HG03460 (cell line): Measurements from ENCODE around the gene AGPAT3.
"Not testable (repeated sequence)": the region's sequence is repeated elsewhere in the genome, so short reads cannot be mapped to it uniquely, and the experiment has no call there.

Source experiments
- ATAC-seq: cut with Tn5 transposase; IDR thresholded peaks from one replicate; pipeline ENCODE4 v1.9.1; 2021; ENCODE audit not compliant: unreplicated experiment

Gene AGPAT3, protein sequence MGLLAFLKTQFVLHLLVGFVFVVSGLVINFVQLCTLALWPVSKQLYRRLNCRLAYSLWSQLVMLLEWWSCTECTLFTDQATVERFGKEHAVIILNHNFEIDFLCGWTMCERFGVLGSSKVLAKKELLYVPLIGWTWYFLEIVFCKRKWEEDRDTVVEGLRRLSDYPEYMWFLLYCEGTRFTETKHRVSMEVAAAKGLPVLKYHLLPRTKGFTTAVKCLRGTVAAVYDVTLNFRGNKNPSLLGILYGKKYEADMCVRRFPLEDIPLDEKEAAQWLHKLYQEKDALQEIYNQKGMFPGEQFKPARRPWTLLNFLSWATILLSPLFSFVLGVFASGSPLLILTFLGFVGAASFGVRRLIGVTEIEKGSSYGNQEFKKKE

DNA sequence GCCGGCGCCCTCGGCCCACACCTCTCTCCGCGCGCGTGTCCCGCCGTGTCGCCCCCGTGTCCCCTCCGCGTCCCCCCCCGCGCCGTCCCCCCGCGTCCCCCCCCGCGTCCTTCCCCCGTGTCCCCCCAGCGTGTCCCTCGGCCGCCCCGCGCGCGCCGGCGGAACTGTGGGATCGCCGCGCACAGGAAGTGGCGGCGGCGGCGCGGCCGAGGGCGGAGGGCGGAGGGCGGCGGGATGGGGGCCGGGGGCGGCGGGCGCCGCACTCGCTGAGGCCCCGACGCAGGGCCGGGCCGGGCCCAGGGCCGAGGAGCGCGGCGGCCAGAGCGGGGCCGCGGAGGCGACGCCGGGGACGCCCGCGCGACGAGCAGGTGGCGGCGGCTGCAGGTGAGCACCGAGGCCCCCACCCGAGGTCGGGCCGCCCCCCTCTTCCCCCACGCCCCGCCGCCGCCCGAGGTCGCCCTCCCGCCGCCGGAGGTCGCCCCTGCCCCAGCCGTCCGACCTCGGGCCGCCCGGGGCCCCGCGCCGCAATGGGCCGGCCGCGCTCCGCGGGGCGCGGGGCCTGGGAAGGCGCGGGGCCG is at the start of gene AGPAT3:
TSS of gene AGPAT3 (plus strand) at position 262 of the 578 bp plus-strand sequence. CDS start 94,459 bp downstream, outside the sequence.
- no peak for ATAC-seq

DNA sequence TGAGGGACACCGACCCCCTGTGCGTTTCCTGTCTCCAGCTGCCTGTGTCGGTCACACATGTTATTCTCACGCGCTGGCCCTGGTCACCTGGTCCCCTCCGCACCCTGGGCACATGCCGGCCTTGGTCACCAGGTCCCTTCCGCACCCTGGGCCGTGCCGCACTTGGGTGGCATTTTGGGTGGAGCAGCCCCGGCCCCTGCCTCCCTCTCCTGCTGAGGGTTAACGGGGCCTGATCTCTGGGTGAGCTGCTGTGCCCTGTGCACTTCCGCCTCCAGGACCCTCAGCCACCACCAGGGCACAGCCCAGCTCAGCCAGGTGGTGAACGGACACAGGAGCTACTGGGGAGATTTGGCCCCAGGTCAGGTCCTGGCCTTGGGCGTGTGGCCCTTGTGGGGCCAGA is 49.0 kb upstream of the AGPAT3 start:
- no peak for ATAC-seq

DNA sequence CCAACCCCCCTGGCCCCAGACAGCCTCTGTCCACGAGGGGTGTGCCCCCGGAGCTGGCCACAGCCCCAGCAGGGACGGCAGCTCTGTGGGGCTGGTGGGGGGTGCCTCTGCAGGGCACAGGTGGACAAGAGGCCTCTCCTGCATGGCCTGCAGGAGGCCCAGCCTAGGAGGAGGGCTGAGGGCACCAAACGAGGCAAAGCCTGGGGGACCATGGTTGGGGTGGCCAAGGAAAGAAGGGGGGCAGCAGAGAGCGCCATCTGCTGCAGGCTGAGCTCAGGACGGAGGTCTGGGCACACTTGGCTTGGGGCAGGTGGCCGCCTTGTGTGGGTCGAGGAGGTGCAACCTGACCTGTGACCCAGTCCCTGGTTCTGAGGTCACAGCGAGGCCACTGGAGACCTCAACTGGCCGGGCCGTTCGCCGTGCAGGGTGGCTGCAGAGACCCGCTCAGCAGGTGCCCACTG is 48.4 kb upstream of the AGPAT3 start:
- ATAC-seq: no peak

DNA sequence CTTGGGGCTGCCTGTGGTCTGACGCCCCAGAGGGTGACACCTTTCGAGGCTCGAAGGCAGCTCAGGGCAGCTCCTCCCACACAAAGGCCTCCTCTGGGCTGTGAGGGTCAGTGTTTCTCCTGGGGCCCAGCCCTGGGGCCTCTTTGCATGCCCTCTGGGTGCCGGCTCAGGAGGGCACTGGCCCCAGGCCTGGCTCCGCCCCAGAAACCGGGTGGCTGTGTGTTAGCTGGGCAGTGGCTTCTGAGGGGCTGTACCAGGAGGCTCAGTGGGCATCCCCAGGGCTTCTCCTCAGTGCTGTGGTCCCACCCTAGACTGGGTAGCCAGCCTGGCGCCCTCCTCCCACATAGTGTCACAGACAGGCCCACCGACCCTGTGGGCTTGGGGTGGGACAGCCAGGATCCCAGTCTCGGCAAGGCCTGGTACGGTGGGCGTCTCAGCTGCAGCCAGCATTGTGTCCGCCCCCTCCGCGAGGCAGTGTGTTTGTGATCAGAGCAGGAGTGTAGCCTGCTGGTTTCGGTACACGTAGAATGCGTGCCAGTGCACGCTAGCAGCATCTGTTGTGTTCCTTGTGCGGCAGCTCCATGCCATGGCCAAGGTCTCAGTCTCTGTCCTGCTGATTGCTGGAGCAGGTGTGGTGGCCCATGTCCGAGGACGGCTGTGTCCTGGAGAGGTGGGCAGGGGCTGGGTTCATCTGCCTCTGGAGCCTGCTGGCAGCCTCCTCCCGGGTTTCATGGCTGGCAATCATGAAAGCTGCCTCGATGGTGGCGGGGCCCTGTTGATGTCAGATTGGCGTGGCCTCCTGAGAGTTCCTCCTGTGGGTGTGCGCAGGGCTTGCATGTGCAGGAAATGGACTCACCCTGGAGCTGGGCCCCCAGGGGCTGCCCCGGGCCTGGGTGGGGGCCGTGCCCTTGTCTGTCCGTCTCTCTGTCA is 47.6 kb upstream of the AGPAT3 start:
- ATAC-seq: no peak

DNA sequence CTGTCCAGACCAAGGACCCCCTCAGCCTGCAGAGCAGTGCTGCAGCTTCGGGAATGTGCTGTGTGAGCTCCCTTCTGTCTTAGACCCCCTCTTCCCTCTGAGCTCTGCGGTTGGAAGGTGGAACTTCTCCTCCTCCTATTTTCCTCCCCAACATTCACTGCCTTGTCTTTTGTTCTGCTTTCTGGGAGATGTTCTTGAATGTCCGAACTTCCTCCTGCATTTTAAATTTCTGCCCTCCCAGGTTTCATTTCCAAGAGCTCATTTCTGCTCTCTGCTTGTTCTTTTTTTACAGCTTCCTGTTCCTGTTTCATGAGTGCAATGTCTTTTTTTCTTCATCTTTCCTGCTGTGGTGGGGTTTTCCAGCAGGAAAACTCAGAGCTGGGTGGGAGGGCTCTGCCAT is 46.3 kb upstream of the AGPAT3 start:
- no peak for ATAC-seq

DNA sequence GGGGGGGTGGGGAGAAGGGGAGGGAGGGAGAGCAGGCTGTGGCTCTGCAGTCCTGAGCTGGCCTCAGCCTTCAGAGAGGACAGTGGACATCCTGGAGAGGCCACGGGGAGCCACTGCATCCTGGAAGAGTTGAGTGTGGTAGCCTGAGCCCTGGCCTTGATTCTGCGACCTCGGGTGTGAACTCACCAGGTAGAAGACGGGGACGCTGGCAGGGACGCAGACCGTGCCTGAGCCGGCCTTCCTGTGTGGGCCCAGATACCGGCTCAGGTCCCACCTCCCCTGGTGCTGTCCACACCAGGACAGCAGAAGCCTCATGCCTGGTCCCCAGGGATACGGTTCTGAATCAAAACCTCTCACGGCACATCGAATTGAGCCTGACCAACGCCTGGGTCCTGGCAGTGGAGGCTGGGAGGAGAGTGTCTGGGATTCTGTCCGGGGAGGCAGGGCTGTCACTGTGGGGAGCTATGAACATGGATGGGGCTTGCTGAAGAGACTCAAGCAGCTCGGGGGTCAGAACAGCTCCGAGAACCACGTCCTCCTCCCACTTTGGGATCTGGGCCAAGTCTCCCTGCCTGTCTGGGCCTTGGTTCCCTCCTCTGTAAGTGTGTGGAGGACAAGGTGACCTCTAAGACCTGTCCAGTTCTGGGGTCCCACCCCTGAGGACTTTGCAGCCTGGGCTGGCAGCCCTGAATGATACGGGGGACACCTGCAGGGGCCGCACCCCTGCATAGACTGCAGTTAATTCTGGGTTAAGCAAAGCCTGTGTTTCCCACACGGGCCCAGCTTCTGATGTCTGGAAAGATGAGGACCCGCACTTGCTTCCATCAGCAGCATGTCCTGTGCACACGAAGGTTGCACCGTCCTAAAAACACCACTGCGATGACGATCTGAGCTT is 45.3 kb upstream of the AGPAT3 start:
- ATAC-seq: no peak

DNA sequence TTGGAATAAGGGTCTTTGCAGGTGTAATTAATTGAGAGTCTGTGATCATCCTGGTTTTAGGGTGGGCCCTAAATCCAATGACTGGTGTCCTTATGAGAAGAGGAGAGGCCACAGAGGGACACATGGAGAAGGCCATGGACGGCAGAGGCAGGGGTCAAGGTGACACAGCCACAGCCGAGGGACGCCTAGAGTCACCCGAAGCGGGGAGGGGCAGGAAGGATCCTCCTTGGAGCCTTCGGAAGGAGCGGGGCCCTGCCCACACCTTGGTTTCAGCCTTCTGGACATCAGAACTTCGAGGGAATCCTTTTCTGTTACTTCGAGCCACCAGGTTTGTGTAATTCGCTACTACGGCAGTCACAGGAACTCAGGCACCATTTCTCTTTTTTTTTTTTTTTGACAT is 44.6 kb upstream of the AGPAT3 start:
- ATAC-seq: no peak

DNA sequence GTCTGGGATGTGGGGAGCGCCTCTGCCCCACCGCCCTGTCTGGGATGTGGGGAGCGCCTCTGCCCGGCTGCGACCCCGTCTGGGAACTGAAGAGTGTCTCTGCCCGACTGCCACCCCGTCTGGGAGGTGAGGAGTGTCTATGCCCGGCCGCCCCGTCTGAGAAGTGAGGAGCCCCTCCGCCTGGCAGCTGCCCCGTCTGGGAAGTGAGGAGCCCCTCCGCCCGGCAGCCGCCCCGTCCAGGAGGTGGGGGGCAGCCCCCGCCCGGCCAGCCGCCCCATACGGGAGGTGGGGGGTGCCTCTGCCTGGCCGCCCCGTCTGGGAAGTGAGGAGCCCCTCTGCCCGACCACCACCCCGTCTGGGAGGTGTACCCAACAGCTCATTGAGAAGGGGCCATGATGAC is 42.9 kb upstream of the AGPAT3 start:
- not testable (repeated sequence) for ATAC-seq

DNA sequence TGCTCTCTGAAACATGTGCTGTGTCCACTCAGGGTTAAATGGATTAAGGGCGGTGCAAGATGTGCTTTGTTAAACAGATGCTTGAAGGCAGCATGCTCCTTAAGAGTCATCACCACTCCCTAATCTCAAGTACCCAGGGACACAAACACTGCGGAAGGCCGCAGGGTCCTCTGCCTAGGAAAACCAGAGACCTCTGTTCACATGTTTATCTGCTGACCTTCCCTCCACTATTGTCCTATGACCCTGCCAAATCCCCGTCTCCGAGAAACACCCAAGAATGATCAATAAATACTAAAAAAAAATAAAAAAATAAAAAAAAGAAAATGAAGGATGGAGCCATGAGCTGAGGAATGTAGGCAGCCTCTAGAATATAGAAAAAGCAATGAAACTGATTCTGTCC is 42.3 kb upstream of the AGPAT3 start:
- ATAC-seq: not testable (repeated sequence)

DNA sequence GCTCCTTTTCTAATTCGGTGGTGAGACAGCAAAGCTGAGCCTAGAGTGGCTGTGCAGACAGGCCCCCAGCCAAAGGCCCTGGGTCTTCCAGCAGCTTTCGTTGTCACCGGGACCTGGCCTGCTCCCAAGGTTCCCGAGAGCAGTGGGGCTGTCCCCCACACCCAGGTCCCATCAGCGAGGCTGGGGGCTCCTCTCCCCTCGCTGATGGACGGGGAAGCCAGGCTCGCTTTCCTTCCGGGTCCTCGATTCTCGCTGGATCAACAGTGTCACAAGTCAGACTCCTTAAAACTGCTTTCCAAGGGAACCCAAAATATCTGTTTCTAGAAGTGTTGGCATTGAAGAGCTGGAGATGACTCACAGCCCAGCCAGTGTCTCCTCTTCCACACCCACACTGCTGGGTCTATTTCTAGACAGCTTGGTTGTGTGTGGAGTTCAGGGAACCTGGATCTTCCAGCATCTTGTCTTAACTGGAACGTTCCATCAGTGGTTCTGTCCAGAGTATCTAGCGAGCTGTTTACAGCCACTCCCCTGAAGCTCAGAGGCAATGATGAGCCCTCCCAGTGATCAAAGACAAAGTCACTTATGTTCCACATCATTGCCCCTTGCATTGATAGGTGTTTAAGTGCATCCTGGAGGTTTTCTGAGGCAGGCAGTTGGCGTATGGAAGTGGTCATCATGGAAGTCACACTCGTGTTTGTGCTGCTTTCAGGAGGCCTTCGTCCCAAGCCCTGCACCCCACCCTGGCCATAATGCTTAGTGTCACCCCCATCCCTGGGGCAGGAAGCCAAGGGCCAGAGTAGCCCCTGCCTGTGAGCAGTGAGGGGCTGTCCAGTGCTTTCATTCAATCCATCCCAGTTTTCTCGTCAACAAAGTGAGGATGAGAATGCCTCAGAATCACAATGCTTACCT is 40.4 kb upstream of the AGPAT3 start:
- ATAC-seq: no peak

DNA sequence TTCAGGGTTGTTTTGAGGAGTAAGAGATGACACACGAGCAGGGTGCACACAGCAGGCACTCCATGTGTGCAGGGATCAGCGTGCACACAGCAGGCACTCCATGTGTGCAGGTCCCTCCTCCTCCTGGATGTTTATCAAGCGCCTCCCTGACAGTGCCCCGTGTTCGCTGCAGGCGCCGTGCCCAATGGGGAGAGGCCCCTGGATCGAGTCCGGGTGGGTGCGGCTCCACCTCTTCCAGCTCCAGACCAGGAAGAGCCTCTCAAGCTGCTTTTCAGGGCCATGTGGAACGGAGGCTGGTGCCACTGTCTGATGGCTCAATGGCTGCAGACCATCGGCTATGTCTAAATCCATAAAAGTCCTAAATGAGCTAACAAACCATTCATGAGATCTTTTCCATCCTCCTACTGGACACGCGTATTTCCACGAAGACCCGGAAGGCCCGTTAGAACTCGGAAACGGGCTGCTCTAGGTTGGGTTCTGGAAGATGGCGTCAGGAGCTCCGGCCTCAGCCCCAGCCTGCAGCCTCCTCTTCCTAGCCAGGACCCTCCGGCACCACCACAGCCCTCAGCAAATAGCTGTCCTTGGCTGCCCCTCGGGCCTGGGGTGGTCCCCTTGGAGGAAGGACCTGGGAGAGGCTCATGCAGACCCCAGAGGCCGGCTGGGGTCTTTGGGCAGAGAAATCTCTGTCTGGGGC is 39.6 kb upstream of the AGPAT3 start:
- ATAC-seq: no peak

DNA sequence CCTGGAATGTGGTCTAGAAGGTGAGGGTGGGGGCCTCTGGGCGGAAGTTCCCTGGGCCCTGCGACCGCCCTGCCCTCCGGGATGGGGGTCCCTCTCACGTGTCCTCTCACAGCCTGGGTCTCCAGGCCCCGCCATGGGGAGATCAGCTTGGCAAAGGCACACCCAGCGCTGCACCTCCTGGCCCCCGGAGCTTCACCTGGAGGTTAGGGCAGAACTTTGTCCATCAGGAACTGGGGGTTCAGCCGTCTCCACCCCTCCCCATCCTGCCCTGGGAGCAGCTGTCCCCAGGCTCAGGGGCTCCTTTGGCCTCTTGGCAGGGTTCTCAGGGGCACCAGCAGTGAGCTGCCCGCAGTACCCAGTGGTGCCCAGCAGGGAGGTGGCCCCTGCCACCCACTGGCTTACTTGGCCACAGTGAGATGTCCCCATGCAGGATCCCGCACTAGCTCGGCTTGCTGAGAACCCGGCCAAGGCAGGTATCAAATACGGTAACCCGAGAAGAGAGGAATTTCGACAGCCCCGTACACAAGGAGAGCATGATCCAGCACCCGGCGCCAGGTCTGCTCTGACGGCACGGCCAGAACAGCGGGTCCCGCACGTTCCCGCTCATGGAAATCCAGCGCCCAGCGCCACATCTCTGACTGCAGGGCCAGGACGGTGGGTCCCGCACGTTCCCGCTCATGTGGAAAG is 38.9 kb upstream of the AGPAT3 start:
- no peak for ATAC-seq

DNA sequence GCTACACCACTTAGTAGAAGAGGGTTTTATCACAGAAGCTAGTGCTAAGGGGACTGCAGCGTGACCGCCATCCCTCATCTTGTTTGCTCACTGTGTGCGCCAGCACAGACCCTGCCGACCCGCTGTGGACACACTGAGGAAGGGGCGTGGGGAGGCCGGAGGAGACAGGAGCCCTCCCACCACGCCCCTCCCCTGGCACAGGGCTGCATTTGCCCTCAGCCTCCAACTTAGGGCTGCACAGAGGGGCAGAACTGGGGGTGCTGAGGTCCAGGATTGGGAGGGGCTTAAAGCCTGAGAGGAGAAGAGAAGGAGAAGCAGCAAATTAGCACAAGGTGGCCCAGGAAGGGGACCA is 38.4 kb upstream of the AGPAT3 start:
- ATAC-seq: no peak

DNA sequence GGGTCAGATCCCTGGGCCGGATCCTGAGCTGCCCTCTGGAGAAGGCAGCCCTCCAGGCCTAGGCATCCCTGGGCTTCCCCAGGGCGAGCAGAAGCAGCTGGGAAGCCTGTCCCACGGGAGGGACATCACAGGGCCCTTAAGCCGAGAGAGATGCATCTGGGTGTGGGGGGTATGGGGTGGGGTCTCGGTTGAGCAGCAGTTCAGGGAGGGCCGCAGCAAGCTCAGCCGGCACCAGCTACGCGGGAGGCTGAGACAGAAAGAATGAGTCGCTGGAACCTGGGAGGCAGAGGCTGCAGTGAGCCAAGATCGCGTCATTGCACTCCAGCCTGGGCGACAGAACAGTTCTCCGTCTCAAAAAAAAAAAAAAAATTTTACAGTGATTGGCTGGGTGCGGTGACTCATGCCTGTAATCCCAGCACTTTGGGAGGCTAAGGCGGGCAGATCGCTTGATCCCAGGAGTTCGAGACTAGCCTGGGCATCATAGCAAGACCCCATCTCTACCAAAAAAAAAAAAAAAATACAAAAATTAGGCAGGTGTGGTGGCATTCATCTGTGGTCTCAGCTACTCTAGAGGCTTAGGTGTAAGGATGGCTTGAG is 37.9 kb upstream of the AGPAT3 start:
- ATAC-seq: no peak

DNA sequence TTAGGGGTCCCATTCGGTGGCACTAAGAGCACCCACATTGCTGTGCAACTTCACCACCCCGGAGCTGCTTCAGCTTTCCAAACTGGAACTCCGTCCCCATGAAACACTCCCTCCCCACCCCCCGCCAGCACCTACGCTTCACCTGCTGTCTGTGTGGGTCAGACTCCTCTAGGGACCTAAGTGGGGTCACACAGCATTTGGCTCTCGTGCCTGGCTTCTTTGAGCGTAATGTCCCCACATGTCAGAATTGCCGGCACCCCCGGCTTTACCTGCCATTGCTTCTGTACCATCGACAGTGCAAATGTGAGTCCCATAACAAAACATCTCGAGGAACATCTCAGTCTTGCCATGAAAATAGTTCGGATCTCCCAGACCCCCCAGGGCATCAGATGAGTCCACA is 35.9 kb upstream of the AGPAT3 start:
- no peak for ATAC-seq

DNA sequence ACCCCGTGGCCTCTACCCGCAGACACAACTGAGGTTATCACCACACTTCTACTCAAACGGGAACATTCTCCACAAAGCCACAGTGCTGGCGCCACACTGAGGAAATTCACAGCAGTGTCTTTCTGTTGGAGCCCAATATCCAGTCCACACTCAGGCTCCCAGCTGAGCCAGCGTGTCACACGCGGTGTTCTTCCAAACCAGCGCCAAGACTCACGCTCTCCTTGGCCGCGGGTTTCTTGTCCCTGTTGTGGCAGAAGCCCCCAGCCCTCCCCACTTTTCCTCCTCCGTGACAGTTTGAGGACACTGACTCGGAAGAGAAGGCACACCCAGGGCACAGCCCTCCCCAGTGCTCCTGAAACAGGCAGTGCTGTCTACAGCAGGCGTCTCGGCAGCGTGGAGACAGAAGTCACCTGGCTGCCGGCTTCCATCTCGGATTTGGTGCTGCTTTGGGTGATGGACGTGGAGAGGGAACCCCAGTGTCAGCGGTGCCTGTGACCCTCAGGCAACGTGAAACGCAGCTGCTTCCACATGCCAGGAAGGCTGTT is 35.4 kb upstream of the AGPAT3 start:
- ATAC-seq: no peak

DNA sequence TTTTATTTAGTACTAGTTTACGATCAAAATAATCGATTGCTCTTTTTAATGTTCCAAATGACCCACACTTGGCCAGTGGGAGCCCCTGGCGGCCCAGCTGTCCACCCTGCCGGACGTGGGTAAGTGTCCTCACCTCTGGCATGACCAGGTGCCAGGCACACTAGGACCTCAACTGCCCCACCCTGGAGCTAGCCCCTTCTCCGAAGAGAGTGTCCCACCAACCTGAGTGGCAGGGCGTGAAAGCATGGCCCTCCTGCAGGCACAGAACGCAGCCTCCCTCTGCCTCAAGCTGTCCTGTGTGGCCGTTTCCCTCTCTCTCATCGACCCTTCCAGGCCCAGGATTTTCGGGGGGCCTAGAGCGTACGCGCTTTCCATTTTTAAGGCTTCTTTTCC is 32.9 kb upstream of the AGPAT3 start:
- no peak for ATAC-seq

DNA sequence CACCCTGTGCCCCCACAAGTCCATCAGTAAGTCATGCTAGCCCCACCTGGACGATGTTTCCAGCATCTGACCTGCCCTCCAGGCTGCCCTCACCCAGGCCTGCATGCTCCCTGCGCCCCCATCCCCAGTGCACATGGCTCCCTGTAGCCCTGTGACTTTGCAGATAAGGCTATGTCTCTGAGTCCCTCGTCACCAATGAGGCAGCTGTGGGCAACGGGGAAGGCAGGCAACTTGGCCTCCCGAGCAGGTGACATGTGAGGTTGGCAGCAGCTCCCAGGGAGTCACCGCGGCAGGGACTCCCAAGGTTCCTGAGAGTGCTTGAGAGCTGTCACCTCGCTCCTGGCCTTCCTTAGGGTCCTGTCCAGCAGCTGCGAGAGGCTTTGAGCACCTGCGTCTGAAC is 32.4 kb upstream of the AGPAT3 start:
- ATAC-seq: no peak
